Endothelial cell of umbilical vein (primary cell): ENCODE data around the gene CASP6. TPM values are rescaled to one million over a fixed set of nuclear protein-coding genes. Genes with fewer than 3 reads are reported as not detected.

ENCODE experiments used
- BruUV-seq: library from RNA; stranded (reverse); fragments of 400-500 nt; replicated peaks from 2 replicates; lab custom pipeline; 2021; lab: Mats Ljungman, UMichigan
- CTCF ChIA-PET: fragments of 300-600, 350-600 bp; sonication (Branson Sonifier 250); formaldehyde crosslinking; loops from one replicate; lab custom pipeline; 2021; ENCODE audit warnings: antibody characterized with exemption, inconsistent platforms; lab: Charles Lee
- POLR2A ChIA-PET: fragments of 300-600, 350-600 bp; sonication (Branson Sonifier 250); formaldehyde crosslinking; loops from one replicate; lab custom pipeline; 2021; ENCODE audit warnings: antibody characterized with exemption, inconsistent platforms; lab: Charles Lee
- DNase-seq: peaks from one replicate; pipeline ENCODE4 v3.0.0-alpha.2; 2011; ENCODE audit warnings: low read depth, low spot score
- FAIRE-seq: peaks from 2 replicates; lab custom pipeline; 2011; peaks lifted over from hg19 to GRCh38; lab: Jason Lieb, UNC
- H2AFZ ChIP-seq: 2 replicates; pipeline ENCODE4 v1.6.0; 2012; ENCODE audit warnings: low read depth, low read length, control low read depth, inconsistent platforms
- H3K27ac ChIP-seq: 2 replicates; pipeline ENCODE4 v1.5.1; 2011; ENCODE audit warnings: low read depth, mild to moderate bottlenecking, control low read depth, low read length, moderate library complexity; ENCODE audit not compliant: insufficient read depth
- H3K27me3 ChIP-seq, 2 experiments: 2 replicates each; pipeline versions ENCODE4 v1.6.0 to v1.6.1; 2011; ENCODE audit warnings: low read length in 2 of 2, mixed read lengths in 1 of 2; ENCODE audit not compliant: control insufficient read depth in 2 of 2, insufficient read depth in 2 of 2
- H3K36me3 ChIP-seq, 2 experiments: 2 replicates in 1 of 2; 3 replicates in 1 of 2; pipeline ENCODE4 v1.5.1; 2011; ENCODE audit warnings: low read length in 2 of 2, mild to moderate bottlenecking in 1 of 2, moderate library complexity in 1 of 2; ENCODE audit not compliant: control insufficient read depth in 2 of 2, insufficient read depth in 2 of 2; ENCODE audit errors: extremely low read depth in 1 of 2
- H3K4me1 ChIP-seq: 3 replicates; pipeline ENCODE4 v1.5.1; 2011; ENCODE audit warnings: mild to moderate bottlenecking, low read length; ENCODE audit not compliant: control insufficient read depth, insufficient read depth; ENCODE audit errors: extremely low read depth
- H3K4me2 ChIP-seq: 2 replicates; pipeline ENCODE4 v1.6.1; 2011; ENCODE audit warnings: low read length, control low read depth, mixed read lengths; ENCODE audit not compliant: insufficient read depth
- H3K4me3 ChIP-seq, 3 experiments: fragments of 200-600 bp in 1 of 3; sonication (generic), shearing (Covaris generic) in 1 of 3; replicated peaks in 1 of 3; 2 replicates each; pipeline ENCODE4 v1.5.1; 2011 to 2016; ENCODE audit warnings: control low read depth in 3 of 3, low read length in 3 of 3, mild to moderate bottlenecking in 2 of 3, inconsistent platforms in 1 of 3, low read depth in 1 of 3, moderate library complexity in 1 of 3; ENCODE audit not compliant: insufficient read depth in 1 of 3
- H3K79me2 ChIP-seq: 2 replicates; pipeline ENCODE4 v1.6.0; 2012; ENCODE audit warnings: low read length, inconsistent platforms; ENCODE audit not compliant: control insufficient read depth, insufficient read depth
- H3K9ac ChIP-seq: replicated peaks from 2 replicates; pipeline ENCODE3; 2011; ENCODE audit warnings: low read length, control low read depth; ENCODE audit not compliant: insufficient read depth; ENCODE audit errors: extremely low read depth
- H3K9me1 ChIP-seq: replicated peaks from 3 replicates; pipeline ENCODE4 v1.6.0; 2011; ENCODE audit warnings: mild to moderate bottlenecking, low read length; ENCODE audit not compliant: control insufficient read depth, insufficient read depth; ENCODE audit errors: extremely low read depth
- H3K9me3 ChIP-seq: replicated peaks from 2 replicates; pipeline ENCODE4 v1.5.1; 2012; ENCODE audit warnings: low read length, inconsistent platforms; ENCODE audit not compliant: control insufficient read depth, insufficient read depth
- H4K20me1 ChIP-seq: replicated peaks from 2 replicates; pipeline ENCODE3; 2011; ENCODE audit warnings: mild to moderate bottlenecking, low read length; ENCODE audit not compliant: control insufficient read depth, insufficient read depth; ENCODE audit errors: extremely low read depth
- CTCF ChIP-seq, 2 donors: IDR thresholded peaks; 1 replicate in 1 of 2; 2 replicates in 1 of 2; pipeline ENCODE4 v1.5.1; 2011; ENCODE audit warnings: low read length in 2 of 2, mild to moderate bottlenecking in 2 of 2, moderate library complexity in 2 of 2, control low read depth in 1 of 2, inconsistent platforms in 1 of 2, low read depth in 1 of 2; ENCODE audit not compliant: insufficient read depth in 1 of 2; ENCODE audit errors: extremely low read depth in 1 of 2
- EZH2 ChIP-seq: IDR thresholded peaks from 2 replicates; pipeline ENCODE4 v1.6.1; 2012; ENCODE audit warnings: borderline replicate concordance, low read depth, mild to moderate bottlenecking, moderate library complexity, low read length, inconsistent platforms; ENCODE audit not compliant: severe bottlenecking
- FOS ChIP-seq: IDR thresholded peaks from 2 replicates; pipeline ENCODE4 v1.6.1; 2011; ENCODE audit warnings: mild to moderate bottlenecking, low read length, moderate library complexity, borderline replicate concordance; ENCODE audit not compliant: insufficient read depth
- GATA2 ChIP-seq: IDR thresholded peaks from 2 replicates; pipeline ENCODE4 v1.7.0; 2011; ENCODE audit warnings: low read depth, mild to moderate bottlenecking, moderate library complexity, mixed read lengths, low read length; ENCODE audit not compliant: insufficient read length, insufficient read depth
- JUN ChIP-seq: IDR thresholded peaks from 2 replicates; pipeline ENCODE4 v1.6.1; 2011; ENCODE audit warnings: borderline replicate concordance, low read depth; ENCODE audit not compliant: insufficient read length, insufficient read depth
- MAX ChIP-seq: IDR thresholded peaks from 2 replicates; pipeline ENCODE4 v1.6.1; 2011; ENCODE audit not compliant: insufficient read depth, insufficient read length
- MYC ChIP-seq: IDR thresholded peaks from one replicate; pipeline ENCODE4 v1.6.1; 2011; ENCODE audit warnings: mild to moderate bottlenecking, low read depth, low read length
- POLR2A ChIP-seq: IDR thresholded peaks from 2 replicates; pipeline ENCODE4 v1.6.1; 2012; ENCODE audit warnings: low read depth, mild to moderate bottlenecking, control low read depth, low read length
- POLR2AphosphoS5 ChIP-seq: IDR thresholded peaks from 2 replicates; pipeline ENCODE4 v1.6.1; 2012; ENCODE audit warnings: low read depth, mild to moderate bottlenecking, control low read depth, low read length, moderate library complexity; ENCODE audit not compliant: insufficient read depth
- dilution Hi-C: fragments of 300-500 bp; cut with MboI; formaldehyde crosslinking; loops from one replicate; pipeline ENCODE4 v1.15.0; 2019; ENCODE audit warnings: low sequenced_read_pairs; ENCODE audit not compliant: extremely low pct_ligation_motif_present
- intact Hi-C: fragments of 100-400 bp; cut with micrococcal nuclease; formaldehyde crosslinking; loops from one replicate; pipeline ENCODE4 v1.10.0; 2022
- polyA plus RNA-seq, 4 experiments: library from polyadenylated mRNA; depleted of rRNA in 3 of 4; stranded (reverse) in 3 of 4; unstranded in 1 of 4; fragments of >200 nt; gene quantifications; 2 replicates each; pipeline versions ENCODE4 v1.2.1 to v1.2.3, GENCODE V29; 2011 to 2012; ENCODE audit warnings: missing spikeins in 1 of 4
- total RNA-seq: library from RNA; stranded (reverse); gene quantifications from 2 replicates; pipeline ENCODE4 v1.2.3, GENCODE V29; 2021

CASP6 gene
- total and polyA plus RNA-seq, 2 donors (not counting 3 experiments of a cell fraction or from before 2014, with no cell fraction given), result 35.4 to 52.1 TPM

GRCh38 chr4:109735566-109736365 is 32.5 kb upstream of the CASP6 start:
- CTCF ChIA-PET, result no interaction called here

GRCh38 chr4:109733728-109734127 is 30.5 kb upstream of the CASP6 start:
- dilution Hi-C loops, result no loop called here
- Histone ChIP-seq H3K9me3 (no peaks in the 10 kb centered on the region), H3K27ac (no peak overlapping the region), H3K9ac (no peak overlapping the region), H4K20me1 (no peaks in the 10 kb centered on the region), H2AFZ (no peak overlapping the region), H3K4me3 (no peak overlapping the region), H3K4me1 (peaks cover 8% of the 10 kb centered on the region), H3K79me2 (no peaks in the 10 kb centered on the region), H3K36me3 (no peaks in the 10 kb centered on the region), H3K27me3 (no peaks in the 10 kb centered on the region), H3K9me1 (no peaks in the 10 kb centered on the region), H3K4me2 (no peak overlapping the region)
- intact Hi-C loops, result no loop called here
- DNase-seq (no peak), FAIRE-seq (no peak)
- ChIA-PET CTCF (interaction anchor here (1.0 kb wide), 1 partner anchor 9 kb away, joined by 4 read pairs; no protein-coding TSS in a partner anchor), POLR2A (no interaction called here)
- TF ChIP-seq EZH2 (no peak), MYC (no peak), POLR2AphosphoS5 (no peak), GATA2 (no peak), MAX (no peak), POLR2A (no peak), FOS (no peak), CTCF (IDR thresholded peaks at IDR 0.05; ENCODE audit: extremely low read depth in 1 of 2, insufficient read depth in 1 of 2, low read depth in 1 of 2, low read length in 2 of 2) (no peak), JUN (no peak)
- no TSS peak for BruUV-seq

More at GRCh38 chr4:109735566-109736365, 32.5 kb upstream of the CASP6 start:
- Histone ChIP-seq H3K27me3 (no peaks in the 10 kb centered on the region), H3K9me3 (no peaks in the 10 kb centered on the region), H2AFZ (no peak overlapping the region), H4K20me1 (no peaks in the 10 kb centered on the region), H3K27ac (no peak overlapping the region), H3K4me3 (no peak overlapping the region), H3K4me1 (no peaks in the 10 kb centered on the region), H3K9ac (no peak overlapping the region), H3K4me2 (no peak overlapping the region), H3K9me1 (no peaks in the 10 kb centered on the region), H3K36me3 (no peaks in the 10 kb centered on the region), H3K79me2 (no peaks in the 10 kb centered on the region)
- POLR2A ChIA-PET, result no interaction called here
- FAIRE-seq (peak; percentile 55), DNase-seq (no peak)
- peak; percentile 11 for TF ChIP-seq FOS
- TF ChIP-seq POLR2AphosphoS5, result no peak
- dilution Hi-C loops (no loop called here), intact Hi-C loops (no loop called here)
- BruUV-seq, result no TSS peak
